Stimulated activated CD8-positive, alpha-beta memory T cell treated with anti-CD3 and anti-CD28 coated beads, Interleukin-15, amount 100 ng/mL, for 4 hours (primary cell): ENCODE data around the gene PIGZ.
"Not testable (repeated sequence)": the region's sequence is repeated elsewhere in the genome, so short reads cannot be mapped to it uniquely, and the experiment has no call there.

Experiments
- DNase-seq, 2 donors: peaks; one replicate each; pipeline ENCODE4 v3.0.0-alpha.2; 2020; ENCODE audit warnings: low read depth in 2 of 2

Gene PIGZ

DNA sequence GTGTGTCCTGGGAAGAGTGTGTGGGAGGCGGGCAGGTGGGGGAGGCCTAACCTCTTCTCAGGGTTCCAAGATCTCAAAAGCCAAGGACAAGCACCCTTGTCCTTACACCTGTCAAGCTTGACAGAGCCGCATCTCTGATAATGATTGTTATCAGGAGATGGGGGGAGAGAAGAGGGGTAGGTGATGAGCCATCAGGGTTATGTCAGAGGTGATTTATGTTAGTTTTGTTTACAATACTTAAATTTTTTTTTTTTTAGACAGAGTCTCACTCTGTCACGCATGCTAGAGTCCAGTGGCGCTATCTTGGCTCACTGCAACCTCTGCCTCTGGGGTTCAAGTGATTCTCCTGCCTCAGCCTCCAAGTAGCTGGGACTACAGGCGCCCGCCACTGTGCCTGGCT lies 18.9 kb downstream of the PIGZ start:
- no peak for DNase-seq

DNA sequence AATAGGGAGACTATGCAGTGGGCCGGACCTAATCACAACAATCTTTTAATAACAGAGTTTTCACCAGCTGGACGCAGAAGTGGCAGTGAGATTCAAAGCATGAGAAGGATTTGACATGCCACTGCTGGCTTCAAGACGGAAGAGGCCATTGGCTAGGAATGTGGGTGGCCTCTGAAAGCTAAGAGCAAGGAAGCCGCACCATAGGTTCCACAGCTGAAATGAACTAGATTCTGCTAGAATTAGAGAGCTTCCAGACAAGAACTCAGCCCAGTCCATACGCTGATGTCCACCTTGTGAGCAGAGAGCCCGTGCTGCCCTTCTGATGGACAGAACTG lies 19.4 kb downstream of the PIGZ start:
- no peak for DNase-seq

DNA sequence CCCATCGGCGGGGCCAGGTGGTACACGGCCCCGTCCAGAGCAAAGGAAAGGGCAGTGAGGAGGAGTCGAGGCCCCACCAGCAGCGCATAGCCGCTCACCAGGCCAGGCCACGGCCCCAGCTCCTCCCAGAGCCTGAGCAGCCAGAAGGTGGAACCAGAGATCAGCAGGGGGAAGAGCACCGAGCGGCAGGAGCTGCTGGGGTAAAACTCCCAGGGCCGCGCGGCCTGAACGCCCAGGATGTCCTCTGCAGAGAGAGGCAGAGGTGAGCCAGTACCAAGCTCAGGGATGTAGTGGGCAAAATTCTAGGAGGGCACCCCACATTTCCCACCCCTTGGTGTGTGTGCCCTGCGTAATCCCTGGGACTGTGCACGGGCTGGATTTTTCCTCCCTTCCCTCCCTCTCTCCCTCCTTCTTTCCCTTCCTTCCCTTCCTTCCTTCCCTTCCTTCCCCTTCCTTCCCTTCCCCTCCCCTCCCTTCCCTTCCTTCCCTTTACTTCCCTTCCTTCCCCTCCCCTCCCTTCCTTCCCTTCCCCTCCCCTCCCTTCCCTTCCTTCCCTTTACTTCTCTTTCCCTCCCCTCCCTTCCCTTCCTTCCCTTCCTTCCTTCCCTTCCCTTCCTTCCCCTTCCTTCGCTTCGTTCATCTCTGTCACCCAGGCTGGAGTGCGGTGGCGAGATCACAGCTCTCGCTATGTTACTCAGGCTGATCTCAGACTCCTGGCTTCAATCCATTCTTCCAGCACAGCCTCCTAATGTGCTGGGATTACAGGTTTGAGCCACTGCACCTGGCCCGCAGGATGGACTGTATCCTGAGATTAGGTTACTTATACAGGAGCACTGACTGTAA lies 20.0 kb downstream of the PIGZ start:
- no peak for DNase-seq

DNA sequence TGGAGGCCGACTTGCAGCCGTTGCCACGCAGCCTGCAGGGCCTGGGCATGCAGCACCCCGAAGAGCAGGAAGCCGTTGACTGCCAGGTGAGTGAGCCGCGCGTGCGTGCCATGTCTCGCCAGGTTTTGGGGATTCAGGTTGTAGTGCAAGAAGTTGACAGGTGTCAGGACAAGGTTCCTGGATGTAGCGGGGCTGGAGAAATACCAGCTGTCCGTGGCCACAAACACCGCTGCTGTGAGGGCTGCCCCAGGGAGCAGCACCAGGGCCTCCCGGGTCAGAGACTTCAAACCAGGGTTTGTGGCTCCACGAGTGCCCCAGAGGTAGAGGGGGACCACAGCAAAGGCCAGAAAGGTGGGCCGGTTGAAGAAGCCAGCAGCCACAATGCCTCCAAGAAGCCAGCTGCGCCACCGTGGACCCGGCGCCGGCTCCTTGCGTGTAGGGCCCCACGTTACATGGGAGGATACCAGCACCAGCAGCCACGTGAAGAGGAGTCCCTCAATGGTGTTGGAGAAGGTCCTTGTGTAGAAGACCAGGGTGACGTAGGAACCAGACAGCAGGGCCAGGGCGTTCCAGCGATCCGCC lies 20.7 kb downstream of the PIGZ start:
- no peak for DNase-seq

DNA sequence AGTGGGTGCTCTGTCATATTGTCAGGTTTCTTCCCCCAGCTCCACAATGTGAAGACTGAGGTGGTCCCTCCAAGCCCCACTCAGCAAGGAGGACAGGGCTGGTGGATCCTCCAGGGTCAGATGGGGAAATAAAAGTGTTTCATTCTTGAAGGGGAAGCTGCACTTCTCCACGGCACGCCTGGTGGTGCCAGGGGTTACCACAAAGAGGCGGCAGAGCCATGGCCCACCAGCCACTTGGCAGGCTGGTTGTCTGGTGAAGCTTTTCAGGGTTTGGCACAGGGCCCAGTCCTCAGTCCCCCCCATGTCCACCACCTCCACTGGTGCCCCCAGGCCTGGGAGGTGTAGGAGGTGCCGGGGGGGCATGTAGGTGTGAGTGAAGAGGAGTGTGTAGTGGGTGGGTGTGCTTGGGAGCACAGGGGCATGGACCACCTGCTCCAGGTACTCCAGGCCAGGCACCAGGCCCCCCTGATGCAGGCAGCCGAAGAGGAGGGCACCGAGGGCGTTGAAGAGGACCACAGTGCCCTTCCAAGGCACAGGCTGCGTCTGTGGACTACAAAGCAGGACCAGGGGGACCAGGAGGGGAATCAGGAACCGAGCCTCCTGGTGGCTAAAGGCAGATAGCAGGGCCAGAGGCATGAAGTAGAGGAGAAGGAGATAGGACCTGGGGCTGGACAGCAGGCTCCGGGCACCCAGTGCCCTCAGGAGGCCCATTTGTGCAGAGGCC lies 21.3 kb downstream of the PIGZ start:
- DNase-seq: no peak

DNA sequence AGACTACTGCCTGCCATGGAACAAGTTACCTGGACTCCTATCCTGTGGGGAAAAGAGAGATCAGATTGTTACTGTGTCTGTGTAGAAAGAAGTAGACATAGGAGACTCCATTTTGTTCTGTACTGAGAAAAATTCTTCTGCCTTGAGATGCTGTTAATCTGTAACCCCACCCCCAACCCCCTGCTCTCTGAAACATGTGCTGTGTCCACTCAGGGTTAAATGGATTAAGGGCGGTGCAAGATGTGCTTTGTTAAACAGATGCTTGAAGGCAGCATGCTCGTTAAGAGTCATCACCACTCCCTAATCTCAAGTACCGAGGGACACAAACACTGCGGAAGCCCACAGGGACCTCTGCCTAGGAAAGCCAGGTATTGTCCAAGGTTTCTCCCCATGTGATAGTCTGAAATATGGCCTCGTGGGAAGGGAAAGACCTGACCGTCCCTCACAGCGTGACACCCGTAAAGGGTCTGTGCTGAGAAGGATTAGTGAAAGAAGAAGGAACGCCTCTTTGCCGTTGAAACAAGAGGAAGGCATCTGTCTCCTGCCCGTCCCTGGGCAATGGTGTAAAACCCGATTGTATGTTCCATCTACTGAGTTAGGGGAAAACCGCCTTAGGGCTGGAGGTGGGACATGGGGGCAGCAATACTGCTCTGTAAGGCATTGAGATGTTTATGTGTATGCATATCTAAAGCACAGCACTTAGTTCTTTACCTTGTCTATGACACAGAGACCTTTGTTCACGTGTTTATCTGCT lies 24.4 kb downstream of the PIGZ start:
- not testable (repeated sequence) for DNase-seq

DNA sequence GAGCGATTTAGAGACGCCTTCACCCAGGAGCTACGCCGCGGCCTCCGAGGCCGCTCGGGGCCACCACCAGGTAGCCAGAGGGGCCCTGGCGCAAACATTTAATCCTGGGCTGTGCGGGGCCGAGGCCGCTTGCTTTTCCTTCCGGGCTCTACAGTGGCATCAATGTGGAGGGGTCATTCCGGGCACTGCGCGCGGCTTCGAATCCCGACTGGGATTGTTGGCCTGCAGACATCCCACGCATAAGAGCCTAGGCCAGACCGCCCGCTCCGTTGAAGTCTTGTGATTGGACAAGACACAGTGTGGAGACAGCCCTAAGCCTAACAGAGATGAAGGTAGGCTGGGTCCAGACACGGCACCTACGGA lies 25.7 kb downstream of the PIGZ start:
- DNase-seq: no peak

DNA sequence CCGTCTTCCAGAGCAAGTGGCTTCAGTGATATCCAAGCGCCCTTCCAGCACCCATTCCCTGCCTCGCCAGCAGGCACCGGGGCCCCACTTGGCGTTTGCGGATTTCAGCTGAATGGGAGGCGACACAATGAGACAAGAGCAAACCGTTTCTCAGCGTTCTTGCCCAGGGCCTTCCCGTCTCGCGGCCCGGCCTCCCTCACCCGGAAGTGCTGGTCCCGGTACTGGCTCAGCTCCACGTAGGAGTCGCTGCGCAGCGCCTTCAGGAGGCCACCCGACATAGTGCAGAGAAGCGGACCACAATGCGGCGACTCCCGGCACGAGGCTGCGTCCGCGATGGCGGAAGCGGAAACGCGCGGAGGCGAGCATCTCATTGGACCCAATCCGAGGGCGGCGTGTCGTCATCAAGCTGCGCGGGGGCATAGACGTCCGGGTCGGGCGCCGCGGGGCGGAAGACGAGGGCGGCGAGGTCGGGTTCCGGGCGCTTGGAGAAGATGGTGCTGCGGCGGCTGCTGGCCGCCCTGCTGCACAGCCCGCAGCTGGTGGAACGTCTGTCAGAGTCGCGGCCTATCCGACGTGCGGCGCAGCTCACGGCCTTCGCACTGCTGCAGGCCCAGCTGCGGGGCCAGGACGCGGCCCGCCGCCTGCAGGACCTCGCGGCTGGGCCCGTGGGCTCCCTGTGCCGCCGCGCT lies 26.3 kb downstream of the PIGZ start, which contains the start of gene NCBP2:
Gene NCBP2, minus strand, starts transcription at position 303 of the 689 bp plus-strand sequence. Its CDS starts 25 bp downstream, at position 278.
- peak; percentile 99 for DNase-seq

DNA sequence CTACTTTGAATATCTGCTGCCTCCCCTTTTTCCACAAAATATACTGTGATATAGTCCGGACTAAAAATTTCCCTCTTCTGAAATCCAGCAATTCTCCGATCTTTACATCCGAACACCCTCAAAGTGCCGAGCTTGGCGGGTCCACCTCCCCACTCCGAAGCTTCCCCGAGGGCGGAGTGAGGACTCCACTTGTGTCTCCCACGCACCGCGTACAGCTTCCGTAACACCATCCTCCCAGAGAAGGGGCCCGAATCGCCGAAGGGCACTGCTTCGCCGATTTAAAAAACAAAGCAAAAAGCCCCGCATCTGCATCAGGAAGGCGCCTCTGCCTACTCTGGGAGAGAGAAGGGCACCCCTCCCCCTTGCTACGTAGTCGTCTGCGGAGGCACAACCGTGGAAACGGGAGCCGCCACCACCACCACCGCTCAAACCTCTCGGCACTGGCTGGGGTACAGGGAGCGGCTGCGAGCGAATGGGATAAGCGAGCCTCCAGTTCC lies 26.9 kb downstream of the PIGZ start:
- DNase-seq: peak; percentile 40 to 46

DNA sequence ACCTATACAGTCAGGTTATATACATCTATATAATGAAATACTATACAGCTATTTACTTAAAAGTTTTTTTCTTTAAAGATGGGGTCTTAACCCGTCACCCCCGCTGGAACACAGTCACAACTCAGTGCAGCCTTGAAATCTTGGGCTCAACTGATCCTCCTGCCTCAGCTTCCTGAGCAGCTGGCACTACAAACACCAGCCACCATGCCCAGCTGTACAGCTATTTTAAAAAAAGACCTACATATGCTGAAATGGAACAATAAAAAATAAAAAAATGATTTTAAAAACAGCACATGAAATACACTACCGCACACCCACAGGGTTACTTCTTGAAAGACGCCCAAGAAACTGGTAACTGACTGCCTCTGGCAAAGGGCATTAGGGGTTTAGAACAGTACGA lies 30.1 kb downstream of the PIGZ start:
- DNase-seq: no peak

DNA sequence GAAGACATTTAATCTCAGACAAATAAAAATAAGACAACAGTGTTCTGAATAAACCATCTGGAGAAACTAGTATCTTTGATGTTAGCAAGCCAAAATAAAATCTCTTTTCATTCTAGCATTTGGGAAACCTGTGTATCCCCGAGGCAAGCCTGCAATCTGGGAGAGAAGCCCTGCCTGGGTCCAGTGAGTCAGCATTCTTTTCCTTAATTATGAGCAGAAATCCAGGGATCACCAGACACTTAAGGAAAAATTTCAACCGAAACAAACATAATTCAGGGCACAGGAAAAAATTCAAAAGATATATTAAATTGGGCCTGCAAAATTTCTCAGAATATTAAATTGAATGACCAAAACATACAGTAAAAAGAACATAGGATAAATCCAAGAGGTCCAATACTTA lies 30.5 kb downstream of the PIGZ start:
- DNase-seq: no peak

DNA sequence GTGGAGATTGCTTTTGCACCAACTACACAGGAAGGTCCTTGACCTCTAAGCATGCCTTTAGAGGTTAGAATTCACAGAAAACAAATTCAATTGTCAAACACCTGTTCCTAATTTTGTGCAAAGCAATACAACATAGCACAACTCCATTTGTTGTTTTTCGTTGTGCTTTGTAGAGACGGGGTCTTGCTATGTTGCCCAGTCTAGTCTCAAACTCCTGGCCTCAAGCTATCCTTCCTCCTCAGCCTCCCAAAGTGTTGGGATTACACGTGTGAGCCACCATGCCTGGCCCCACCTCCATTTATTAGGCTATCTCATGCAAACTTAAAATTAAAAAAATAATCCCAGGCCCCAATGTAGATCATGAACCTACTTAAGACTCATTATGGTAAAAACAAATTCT lies 32.3 kb downstream of the PIGZ start:
- DNase-seq: no peak

DNA sequence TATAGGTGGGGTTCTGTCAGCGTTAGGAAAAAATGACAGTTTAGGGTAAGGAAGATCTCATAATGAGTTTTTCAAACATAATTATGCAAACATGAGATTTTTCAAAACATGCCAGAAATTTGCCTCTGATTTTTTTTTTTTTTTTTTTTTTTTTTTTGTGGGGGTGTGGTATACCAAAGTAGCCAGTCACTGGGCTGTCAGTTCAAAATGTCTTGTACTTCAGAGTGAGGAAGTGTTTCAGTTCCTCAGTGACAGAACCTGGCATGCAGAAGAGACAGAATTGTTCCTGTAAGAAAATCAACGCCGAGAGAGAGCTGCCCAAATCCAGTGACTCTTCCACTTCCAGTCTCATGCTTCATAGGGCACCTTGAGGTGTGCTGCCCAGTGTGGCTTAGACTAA lies 36.0 kb downstream of the PIGZ start:
- no peak for DNase-seq

DNA sequence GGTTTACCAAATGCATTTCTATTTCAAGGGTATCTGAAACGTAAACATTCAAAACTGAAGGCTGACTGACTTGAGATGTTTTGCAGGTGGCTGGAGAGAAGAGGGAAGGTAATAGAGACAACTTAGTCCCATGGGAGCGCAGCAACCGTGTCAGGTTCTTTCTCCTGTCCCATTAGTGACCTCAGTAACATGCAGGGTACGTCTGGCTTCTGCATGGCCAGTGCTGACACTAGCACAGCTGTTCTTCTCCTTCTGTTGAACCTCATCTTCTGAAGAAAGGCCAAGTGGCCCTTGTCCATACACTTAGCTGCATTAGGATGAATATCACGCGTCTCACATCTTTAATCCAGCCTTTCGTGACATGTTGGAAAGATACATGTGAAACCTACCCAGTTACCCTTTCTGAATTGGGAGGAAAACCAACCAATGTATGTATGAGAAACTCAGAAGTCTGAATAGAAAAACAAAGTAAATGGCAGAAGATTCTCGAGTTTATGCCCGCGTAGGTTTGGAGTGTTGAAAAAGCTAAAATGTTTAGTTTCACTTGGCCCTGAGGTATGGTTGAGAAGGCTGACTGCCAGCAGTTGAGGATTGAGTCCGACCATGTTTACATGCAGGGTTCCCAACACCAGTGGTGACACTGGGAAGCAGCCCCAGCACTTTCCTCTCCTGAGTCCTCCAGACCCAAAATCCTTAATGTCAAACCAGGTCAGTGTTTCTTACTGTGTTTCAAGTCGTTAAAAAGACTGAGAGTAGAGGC lies 36.6 kb downstream of the PIGZ start:
- no peak for DNase-seq

DNA sequence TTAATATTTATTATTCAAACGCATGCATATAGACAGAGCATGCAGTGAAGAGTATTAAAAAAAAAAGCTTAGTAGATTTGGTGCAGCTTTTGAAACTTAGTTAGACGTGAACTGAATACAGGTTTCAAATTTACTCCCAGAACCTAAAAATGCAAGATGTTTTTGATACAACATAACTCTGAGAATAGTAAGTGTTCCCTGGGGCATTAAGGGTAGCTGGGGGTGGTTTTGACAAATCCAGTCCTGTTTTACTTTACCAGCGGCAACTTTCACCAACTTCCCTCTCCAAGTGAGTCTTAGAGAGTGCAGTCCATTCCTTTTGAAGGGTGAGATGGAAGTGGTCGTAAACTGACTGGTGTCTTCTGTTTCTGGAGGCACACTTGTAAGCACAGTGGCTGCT lies 37.5 kb downstream of the PIGZ start:
- no peak for DNase-seq

DNA sequence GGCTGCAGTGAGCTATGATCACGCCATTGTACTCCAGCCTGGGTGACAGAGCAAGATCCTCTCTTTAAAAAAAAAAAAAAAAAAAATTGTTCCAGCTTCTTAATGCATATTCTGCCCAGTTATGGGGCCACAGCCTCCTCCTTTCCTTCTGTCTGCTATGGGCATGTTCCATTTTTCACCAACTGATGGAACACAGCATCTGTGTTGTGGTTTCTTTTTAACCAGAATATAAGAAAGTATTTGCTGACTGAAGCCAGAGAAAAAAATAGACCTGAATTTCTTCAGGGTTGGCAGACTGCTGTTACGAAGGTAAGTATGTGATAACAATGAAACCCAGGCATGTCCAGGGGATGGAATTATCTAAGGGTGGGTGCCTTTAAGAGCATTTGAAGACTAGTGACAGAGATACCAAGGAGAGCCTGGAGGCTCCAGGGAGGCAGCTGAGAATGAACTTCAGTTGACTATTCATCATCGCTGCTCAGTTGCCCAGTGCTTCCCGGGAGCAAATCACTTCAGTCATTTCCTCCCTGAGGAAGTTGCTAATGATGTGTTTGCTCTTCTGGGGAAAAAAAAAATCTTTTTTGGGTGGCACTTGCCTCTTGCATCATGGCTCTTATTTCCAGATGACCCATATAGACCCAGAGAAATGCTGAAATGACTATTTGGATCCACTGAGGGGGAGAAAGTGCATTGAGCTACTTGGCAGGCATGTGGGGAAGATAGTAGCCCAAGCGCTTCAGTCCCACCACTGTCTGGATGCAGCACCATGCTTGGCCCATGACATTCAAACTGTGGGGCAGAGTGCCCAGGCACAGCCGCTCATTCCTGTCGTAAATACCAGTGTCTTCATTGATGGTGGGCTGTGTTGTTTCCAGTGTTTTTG lies 40.8 kb downstream of the PIGZ start:
- DNase-seq: no peak

DNA sequence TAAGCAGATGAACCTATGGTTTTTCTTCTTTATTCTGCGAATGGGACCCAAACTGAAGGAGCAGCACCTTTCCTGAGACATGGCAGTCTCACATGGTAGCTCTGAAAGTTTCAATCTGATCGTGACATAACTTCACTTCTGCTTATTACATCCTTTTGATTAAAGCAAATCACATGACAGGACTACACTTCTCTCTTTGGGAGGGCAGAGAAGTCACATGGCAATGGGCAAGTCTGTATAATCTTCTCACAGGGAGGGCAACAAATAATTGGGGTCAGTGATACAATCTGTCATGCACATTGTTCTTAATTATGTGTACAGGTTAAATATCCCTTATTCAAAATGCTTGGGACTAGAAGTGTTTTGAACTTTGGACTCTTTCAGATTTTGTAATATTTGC lies 47.9 kb downstream of the PIGZ start:
- DNase-seq: no peak

DNA sequence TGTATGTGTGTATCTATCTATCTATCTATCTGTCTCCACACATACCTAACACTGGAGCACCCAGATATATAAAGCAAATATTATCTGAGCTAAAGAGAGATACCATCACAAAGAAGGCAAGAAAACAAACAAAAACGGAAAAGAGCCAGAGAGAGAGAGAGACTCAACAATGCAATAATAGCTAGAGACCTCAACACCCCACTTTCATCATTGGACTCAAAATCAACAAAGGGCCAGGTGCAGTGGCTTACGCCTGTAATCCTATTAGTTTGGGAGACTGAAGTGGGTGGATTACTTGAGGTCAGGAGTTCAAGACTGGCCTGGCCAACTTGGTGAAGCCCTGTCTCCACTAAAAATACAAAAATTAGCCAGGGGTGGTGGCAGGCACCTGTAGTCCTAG lies 49.7 kb downstream of the PIGZ start:
- no peak for DNase-seq

DNA sequence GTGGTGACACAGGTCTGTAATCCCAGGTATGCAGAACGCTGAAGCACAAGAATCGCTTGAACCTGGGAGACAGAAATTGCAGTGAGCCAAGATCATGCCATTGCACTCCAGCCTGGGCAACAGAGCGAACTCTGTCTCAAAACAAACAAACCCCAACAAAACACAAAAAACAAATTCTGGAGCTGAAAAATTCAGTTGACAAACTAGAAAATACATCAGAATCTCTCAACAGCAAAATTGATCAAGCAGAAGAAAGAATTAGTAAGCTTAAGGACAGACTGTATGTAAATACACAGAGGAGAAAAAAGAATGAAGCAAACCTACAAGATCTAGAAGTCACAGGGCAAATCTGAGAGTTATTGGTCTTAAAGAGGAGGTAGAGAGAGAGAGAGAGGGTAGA lies 51.6 kb downstream of the PIGZ start:
- DNase-seq: no peak

DNA sequence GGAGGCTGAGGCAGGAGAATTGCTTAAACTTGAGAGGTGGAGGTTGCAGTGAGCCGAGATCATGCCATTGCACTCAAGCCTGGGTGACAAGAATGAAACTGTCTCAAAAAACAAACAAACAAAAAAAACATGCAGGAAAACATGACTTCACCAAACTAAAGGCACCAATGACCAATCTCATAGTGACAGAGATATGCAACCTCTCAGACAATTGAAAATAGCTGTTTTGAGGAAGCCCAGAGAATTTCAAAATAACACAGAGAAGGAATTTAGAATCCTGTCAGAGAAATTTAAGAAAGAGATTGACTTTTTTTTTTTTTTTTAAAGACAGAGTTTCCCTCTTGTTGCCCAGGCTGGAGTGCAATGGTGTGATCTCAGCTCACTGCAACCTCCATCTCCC lies 52.4 kb downstream of the PIGZ start:
- DNase-seq: no peak
